ENCODE data around the gene RAB26.
A peak's percentile ranks its signal among the peaks of the same experiment; 100 is the strongest.

The RAB26 gene

DNA sequence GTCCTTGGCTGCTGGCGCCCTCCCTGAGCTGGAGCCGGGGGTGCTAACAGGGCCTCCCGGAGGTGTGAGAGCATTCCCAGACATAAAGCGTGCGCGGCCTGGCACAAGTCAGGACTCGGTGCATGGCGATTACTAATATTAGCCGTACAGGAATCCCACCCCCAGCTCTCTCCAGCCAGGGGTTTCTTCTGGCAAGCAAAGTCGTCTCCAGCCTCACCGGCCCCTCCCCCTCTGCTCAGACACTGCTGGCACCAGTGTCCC lies 43.0 kb downstream of the RAB26 start:
- no peak for DNase-seq (ENCODE audit: low read depth)
- H3K4me3 ChIP-seq (ENCODE audit: low read depth, low read length) = no peak overlapping the region
- in situ Hi-C loops (cut with HindIII; ENCODE audit: low sequenced_read_pairs) = no loop called here
- TF ChIP-seq, protein P1, sequence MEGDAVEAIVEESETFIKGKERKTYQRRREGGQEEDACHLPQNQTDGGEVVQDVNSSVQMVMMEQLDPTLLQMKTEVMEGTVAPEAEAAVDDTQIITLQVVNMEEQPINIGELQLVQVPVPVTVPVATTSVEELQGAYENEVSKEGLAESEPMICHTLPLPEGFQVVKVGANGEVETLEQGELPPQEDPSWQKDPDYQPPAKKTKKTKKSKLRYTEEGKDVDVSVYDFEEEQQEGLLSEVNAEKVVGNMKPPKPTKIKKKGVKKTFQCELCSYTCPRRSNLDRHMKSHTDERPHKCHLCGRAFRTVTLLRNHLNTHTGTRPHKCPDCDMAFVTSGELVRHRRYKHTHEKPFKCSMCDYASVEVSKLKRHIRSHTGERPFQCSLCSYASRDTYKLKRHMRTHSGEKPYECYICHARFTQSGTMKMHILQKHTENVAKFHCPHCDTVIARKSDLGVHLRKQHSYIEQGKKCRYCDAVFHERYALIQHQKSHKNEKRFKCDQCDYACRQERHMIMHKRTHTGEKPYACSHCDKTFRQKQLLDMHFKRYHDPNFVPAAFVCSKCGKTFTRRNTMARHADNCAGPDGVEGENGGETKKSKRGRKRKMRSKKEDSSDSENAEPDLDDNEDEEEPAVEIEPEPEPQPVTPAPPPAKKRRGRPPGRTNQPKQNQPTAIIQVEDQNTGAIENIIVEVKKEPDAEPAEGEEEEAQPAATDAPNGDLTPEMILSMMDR (IDR thresholded peaks at IDR 0.05; ENCODE audit: low read depth, low read length, missing control alignments) = no peak

DNA sequence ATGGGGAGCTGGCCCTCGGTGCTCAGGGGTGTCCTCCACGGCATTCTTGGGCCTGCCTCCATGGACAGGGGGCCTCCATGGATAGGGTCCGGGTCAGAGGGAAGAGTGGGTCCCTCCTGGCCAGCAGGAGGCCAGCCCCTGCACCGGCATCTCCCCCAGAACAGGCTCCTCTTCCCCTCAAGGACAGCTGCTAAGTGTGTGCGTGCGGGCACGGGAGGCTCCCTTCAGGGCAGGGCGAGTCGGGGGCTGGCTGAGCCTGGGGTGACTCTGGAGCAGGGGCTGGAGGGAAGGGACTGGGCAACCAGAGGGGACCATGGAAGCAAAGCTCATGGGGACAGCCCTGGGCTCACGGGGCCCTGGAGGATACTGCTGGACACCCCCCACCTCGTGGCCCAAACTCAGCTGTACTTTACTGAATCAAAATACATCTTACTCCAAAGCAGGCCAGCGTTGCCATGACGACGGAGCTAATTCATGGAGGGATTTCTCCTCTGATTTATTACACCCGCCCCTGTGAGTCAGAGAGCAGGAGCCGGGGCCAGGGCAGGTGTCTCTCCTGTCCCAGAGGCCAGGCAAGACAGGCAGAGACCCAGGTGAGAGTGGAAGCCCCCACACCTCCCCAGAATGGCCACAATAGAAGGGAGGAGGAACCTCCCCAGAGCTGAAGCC lies 45.9 kb downstream of the RAB26 start:
- no peak overlapping the region for H3K4me3 ChIP-seq (ENCODE audit: low read depth, low read length)
- DNase-seq (ENCODE audit: low read depth) = no peak
- TF ChIP-seq, protein P1 (IDR thresholded peaks at IDR 0.05; ENCODE audit: low read depth, low read length, missing control alignments) = no peak
- in situ Hi-C loops (cut with HindIII; ENCODE audit: low sequenced_read_pairs) = no loop called here

DNA sequence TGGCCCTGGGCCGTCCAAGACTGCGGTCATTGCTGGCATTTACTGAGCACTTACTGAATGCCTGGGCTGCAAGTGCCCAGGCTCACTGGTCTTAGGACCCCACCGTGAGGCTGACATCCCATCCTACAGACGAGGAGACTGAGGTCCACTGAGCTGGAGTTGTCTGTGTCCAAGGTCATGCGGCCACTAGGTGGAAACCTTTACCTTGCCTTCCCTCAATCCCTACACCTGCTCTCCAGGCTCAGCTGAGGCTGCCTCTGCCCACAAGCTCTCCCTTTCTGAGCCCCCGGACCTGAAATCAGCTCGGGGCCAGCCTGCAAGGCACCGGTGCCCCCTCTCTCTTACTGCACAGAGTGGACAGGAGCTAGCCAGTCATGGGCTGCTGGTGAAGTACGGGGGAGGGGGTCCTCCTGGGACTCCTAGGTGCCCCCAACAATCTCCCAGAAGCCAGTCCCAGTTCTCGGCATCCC lies 46.5 kb downstream of the RAB26 start:
- in situ Hi-C loops (cut with HindIII; ENCODE audit: low sequenced_read_pairs) = no loop called here
- no peak for DNase-seq (ENCODE audit: low read depth)
- no peak overlapping the region for H3K4me3 ChIP-seq (ENCODE audit: low read depth, low read length)
- TF ChIP-seq, protein P1 (IDR thresholded peaks at IDR 0.05; ENCODE audit: low read depth, low read length, missing control alignments) = peak; percentile 34

DNA sequence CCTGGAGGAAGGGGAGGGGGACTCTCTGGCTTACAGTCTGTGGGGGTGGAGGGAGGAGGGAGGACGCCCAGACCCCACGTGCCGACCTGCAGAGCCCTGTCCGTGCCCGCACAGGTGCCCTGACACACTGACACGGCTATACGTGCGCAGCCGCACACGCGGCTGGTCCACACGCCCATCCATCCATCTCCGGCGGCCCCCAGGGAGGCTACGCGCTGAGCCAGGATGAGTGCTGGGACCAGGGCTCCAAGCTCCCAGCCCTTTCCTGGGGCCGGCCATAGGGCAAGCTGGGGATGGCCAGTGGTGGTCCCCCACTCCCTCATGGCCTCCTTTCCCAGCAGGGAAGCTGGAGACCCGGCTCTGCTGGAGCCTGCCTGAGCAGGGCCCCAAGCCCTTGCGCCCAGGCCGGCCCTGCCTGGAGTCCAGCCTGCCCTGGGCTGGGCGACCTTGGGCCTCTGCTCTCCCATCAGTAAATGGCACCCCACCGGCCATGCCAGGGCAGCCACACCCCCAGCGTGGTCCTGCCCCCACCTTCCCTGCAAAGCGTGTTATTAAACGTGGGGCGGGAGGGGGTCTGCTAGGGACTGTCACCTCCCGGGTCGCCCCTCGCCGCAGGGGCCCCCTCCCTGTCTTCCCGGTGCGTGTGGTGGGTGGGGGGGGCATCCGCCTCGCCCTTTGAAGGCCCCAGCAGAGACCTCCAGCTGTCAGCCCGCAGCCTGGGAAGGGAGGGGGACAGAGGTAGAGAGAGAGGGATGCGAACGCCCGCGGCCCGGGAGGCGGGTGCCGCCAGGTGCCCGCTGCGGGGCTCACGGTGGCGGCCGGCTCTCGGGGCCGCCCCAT lies 47.1 kb downstream of the RAB26 start:
- DNase-seq (ENCODE audit: low read depth) = no peak
- H3K4me3 ChIP-seq (ENCODE audit: low read depth, low read length) = peak overlapping the region; percentile 21
- TF ChIP-seq, protein P1 (IDR thresholded peaks at IDR 0.05; ENCODE audit: low read depth, low read length, missing control alignments) = no peak
- in situ Hi-C loops (cut with HindIII; ENCODE audit: low sequenced_read_pairs) = no loop called here

DNA sequence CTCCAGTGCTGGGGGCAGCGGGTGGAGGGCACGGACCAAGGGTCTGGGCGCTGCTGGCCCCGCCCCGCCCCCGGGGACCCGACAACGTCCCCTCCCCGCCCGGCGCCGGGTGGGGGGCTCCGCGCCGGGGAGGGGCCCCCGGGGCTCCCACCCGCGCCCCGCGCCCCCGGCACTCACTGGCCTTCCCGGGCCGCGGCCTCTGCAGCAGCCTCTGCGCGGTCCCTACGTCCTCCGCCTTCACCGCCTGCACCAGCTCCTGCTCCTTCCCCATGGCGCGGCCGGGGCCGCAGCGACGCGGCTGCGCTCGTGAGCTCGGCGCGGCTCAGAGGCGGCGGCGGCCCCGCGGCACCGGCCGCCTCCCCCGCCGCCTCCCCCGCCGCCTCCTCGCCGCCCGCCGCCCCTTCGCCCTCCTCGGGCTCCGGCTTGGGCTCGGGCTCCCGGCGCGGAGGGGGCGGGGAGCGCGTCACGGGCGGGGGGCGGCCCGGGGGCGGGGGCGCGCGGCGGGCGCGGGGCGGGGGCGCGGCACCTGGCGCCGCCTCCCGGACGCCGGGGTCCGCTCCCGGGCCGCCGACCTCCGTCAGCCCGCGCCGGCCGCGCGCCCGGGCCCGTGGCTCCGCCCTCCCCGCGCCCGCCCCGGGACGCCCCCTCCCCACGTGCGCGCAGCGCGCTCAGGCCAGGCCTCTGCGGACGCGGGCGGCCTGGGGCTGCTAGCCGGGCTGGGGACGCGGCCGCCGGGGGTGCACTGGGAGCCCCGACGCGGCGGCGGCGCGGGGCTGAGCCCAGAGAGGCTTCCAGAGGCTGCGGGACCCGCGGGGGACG lies 47.9 kb downstream of the RAB26 start, which contains the start of gene CASKIN1:
TSS of gene CASKIN1 (minus strand) at position 444 of the 819 bp plus-strand sequence. CDS start at position 271, 173 bp downstream.
- no peak for DNase-seq (ENCODE audit: low read depth)
- TF ChIP-seq, protein P1 (IDR thresholded peaks at IDR 0.05; ENCODE audit: low read depth, low read length, missing control alignments) = no peak
- in situ Hi-C loops (cut with HindIII; ENCODE audit: low sequenced_read_pairs) = no loop called here
- peak within 1 kb of the TSS; percentile 21 for H3K4me3 ChIP-seq (ENCODE audit: low read depth, low read length)

DNA sequence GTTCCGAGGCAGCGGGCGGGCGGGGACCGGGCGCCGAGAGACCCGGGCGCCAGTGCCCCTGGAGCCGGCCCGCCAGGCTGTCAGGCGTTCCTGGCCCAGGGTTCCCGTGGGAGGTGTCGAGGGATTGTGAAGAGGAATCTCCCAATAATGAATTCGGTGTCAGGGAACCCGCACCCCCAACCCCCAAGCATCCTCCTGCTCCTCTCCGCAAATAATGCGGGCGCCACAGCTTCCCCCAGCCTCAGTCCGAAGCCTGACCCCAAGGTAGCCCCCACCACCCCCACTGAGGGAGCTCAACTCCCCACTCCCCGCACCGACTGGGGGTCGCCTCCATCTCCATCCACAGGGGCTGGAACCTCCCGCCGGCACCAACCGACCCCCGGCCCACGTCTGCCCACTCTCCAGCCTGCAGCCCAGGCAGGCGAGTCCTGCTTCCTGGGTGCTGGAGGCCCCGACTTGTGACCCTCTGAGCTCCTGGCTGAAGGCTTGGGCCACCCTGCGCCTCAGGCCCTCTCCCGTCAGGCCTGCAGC lies 48.6 kb downstream of the RAB26 start:
- in situ Hi-C loops (cut with HindIII; ENCODE audit: low sequenced_read_pairs) = no loop called here
- H3K4me3 ChIP-seq (ENCODE audit: low read depth, low read length) = no peak overlapping the region
- TF ChIP-seq, protein P1 (IDR thresholded peaks at IDR 0.05; ENCODE audit: low read depth, low read length, missing control alignments) = no peak
- DNase-seq (ENCODE audit: low read depth) = no peak
